PC-3 (cell line): ENCODE results near the gene PRSS12.

ENCODE experiments used
- CTCF ChIP-seq: fragments of 300-600 bp; sonication (generic); conservative IDR thresholded peaks from 2 replicates; pipeline ENCODE4 v1.5.1; 2017; ENCODE audit warnings: antibody characterized with exemption, low read depth, mild to moderate bottlenecking, low read length
- EZH2 ChIP-seq: fragments of 300-600 bp; sonication (generic); IDR thresholded peaks from one replicate; pipeline ENCODE4 v1.6.1; 2017; ENCODE audit warnings: antibody characterized with exemption, mild to moderate bottlenecking, low read length; ENCODE audit not compliant: unreplicated experiment
- EZH2phosphoT487 ChIP-seq: fragments of 300-600 bp; sonication (generic); IDR thresholded peaks from 2 replicates; pipeline ENCODE4 v1.6.1; 2018; ENCODE audit warnings: mild to moderate bottlenecking, antibody characterized with exemption, low read length, borderline replicate concordance

- TF ChIP-seq CTCF (no peak), EZH2phosphoT487 (no peak), EZH2 (no peak)
Observed at GRCh38 chr4:118296729-118297128, 56.1 kb downstream of the PRSS12 start.
